Large intestine (tissue), 3 donors: ENCODE measurements around the gene COX7C. TPM values are rescaled to one million over a fixed set of nuclear protein-coding genes. Genes with fewer than 3 reads are reported as not detected.
"Not testable (repeated sequence)": the region's sequence is repeated elsewhere in the genome, so short reads cannot be mapped to it uniquely, and the experiment has no call there.

Experiments used
- DNase-seq, 2 donors: peaks; one replicate each; pipeline versions ENCODE4 v3.0.0 to v3.0.0-alpha.2; 2013
- H3K27ac ChIP-seq: one replicate; pipeline ENCODE4 v1.5.1; 2013; ENCODE audit warnings: low read length
- H3K27me3 ChIP-seq: 2 replicates; pipeline ENCODE4 v1.6.1; 2013; ENCODE audit warnings: low read length; ENCODE audit not compliant: control insufficient read depth, insufficient read depth
- H3K36me3 ChIP-seq: 2 replicates; pipeline ENCODE4 v1.6.1; 2013; ENCODE audit warnings: low read length; ENCODE audit not compliant: control insufficient read depth, insufficient read depth
- H3K4me1 ChIP-seq: one replicate; pipeline ENCODE4 v1.6.1; 2013; ENCODE audit warnings: low read length; ENCODE audit not compliant: control insufficient read depth, insufficient read depth
- H3K4me3 ChIP-seq: one replicate; pipeline ENCODE4 v1.5.1; 2013; ENCODE audit warnings: low read length
- H3K9me3 ChIP-seq: one replicate; pipeline ENCODE4 v1.6.1; 2013; ENCODE audit warnings: mild to moderate bottlenecking, low read depth, low read length, moderate library complexity; ENCODE audit not compliant: control insufficient read depth
- WGBS: methylation state at CpG from one replicate; pipeline ENCODE4 v1.1.5; 2013; ENCODE audit warnings: low lambda C conversion rate; ENCODE audit not compliant: insufficient coverage; 5-methylcytosine and 5-hydroxymethylcytosine counted together
- polyA plus RNA-seq: library from polyadenylated mRNA; unstranded; fragments of 120-200 nt; gene quantifications from one replicate; pipeline ENCODE4 v1.2.1, GENCODE V29; 2013

The COX7C gene
- polyA plus RNA-seq, 1 donor: 923 TPM

DNA sequence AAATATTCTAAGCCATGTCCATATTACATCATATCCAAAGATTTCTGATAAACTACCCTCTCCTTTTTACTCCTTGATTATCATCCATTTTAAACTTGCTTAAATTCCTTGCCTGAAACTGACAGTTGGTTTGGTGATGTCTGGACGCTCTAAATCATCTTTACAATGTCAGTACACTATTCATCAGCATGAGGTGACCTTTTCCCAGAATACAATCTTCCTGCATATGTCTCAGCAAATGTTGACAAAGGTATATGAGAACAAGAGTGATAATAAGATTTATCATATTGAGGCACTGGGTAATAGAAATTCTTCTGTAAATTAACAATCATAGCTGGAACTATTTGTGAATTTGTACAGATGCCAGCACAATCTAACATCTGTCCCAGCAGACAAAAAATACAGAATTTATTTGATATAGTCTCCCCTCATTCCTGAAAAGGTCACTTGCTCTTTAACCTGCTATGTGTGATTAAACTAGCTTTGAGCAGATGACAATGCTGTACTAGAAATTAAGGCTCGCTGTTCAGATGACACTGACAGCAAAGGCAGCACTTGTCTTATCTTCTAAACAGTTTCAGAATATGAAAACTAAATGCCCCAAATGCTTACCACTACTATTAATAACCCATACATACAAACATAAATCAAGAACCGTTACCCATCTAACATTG is 32.2 kb downstream of the COX7C start:
- DNase-seq: no peak
- Histone ChIP-seq H3K4me3 (no peak overlapping the region), H3K4me1 (no peaks in the 10 kb centered on the region), H3K9me3 (no peaks in the 10 kb centered on the region), H3K27me3 (no peaks in the 10 kb centered on the region), H3K27ac (no peak overlapping the region), H3K36me3 (no peaks in the 10 kb centered on the region)
- 80% methylated on average over 1 of the region's 3 CpGs for WGBS

DNA sequence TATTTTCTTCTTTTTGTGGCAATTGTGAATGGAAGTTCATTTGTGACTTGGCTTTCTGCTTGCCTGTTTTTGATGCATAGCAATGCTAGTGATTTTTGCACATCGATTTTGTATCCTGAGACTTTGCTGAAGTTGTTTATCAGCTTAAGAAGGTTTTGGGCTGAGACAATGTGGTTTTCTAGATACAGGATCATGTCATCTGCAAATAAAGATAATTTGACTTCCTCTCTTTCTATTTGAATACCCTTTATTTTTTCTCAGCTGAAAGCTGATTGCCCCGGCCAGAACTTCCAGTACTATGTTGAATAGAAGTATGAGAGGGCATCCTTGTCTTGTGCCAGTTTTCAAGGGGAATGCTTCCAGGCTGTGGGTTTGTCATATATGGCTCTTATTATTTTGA is 43.0 kb downstream of the COX7C start:
- WGBS: 86% methylated on average over 1 of the region's 2 CpGs
- not testable (repeated sequence) for H3K9me3 ChIP-seq, H3K27me3 ChIP-seq, H3K27ac ChIP-seq, H3K4me1 ChIP-seq, H3K4me3 ChIP-seq, H3K36me3 ChIP-seq, DNase-seq

DNA sequence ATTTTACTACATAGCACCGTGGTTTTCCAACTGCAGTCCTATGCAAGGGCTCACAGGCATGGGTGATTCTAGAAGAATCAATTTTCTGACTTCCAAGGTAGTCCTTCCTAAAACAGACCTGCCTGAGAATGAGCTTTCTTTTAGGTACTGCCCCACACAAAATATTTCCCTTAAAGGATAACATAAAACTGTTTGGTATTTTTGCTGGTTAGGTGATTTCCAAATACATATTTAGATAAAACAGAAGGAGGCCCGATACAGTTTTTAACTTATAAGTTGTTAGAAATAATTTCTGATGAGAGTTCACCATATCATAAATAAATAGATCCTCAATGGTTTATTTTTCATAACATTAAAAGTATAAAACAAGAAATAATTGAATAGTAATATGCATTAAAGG is 46.4 kb downstream of the COX7C start:
- H3K4me1 ChIP-seq: no peaks in the 10 kb centered on the region
- no peaks in the 10 kb centered on the region for H3K36me3 ChIP-seq
- no peak overlapping the region for H3K27ac ChIP-seq
- H3K4me3 ChIP-seq: no peak overlapping the region
- no peaks in the 10 kb centered on the region for H3K9me3 ChIP-seq
- 80% methylated on average over 1 of the region's 2 CpGs for WGBS
- H3K27me3 ChIP-seq: no peaks in the 10 kb centered on the region
- DNase-seq: no peak

DNA sequence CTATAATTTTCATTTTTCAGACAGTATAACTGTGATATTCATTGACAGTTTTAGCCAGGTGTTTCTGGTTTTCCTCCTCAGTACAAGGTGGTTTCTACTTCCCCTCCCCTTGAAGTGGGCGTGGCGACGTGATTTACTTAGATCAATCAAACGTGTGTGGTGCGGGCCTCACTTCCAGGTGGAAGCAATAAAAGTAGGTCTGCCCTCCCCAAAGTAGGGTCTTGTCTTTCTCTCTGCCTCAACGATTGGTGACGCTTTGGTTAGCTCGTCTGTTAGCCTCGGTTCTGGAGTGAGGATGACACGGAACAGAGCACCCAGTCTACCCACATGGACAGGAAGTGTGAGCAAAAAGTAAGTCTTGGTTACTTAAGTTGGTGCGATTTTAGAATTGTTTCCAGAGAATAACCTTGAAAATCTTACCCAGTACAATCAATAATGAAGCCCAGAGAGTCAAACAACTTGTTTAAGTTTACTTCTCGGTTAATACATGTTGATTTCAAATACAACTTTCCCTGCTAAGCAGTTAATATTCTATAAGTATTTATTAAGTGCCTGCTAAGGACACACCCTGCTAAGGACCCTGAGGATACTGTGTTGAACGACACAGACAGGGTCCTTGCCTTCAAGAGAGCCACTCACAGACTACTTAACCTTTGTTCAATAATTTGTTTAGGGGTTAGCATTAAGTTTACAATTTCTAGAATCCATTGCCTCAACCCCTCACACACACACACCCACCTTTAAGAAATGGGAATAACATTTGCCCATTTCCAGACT is 48.4 kb downstream of the COX7C start:
- Histone ChIP-seq H3K36me3 (no peaks in the 10 kb centered on the region), H3K9me3 (no peaks in the 10 kb centered on the region), H3K27ac (no peak overlapping the region), H3K27me3 (no peaks in the 10 kb centered on the region), H3K4me3 (no peak overlapping the region), H3K4me1 (no peaks in the 10 kb centered on the region)
- peak in 1 of 2 donors; percentile 1 for DNase-seq
- no CpG with 5 or more reads among the region's 13 CpGs for WGBS

DNA sequence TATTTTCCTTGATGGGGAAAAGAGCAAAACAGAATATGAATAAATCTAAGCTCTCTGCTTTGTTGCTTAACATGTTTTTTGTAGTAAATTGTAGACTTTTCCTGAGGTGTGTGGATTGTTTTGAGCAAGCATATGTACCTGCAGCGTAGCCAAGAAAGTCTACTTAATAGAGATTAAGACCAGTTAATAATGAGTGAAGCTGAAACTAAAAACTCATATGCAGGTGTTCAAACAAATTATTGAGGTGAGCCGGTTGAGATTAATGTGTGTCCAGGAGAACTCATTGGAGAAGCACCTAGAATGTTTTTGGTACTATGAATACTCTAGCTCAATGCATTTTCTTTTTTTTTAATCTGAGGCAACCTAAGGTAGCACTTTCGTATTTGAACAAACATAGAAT is 49.2 kb downstream of the COX7C start:
- Histone ChIP-seq H3K9me3 (no peaks in the 10 kb centered on the region), H3K27ac (no peak overlapping the region), H3K4me1 (no peaks in the 10 kb centered on the region), H3K4me3 (no peak overlapping the region), H3K36me3 (no peaks in the 10 kb centered on the region), H3K27me3 (no peaks in the 10 kb centered on the region)
- WGBS: 80% methylated on average over 2 of the region's 3 CpGs
- DNase-seq: no peak
